SH-SY5Y (cell line): ENCODE results near the gene HOXC13.

Experiments
- GATA2 ChIP-seq: IDR thresholded peaks from 2 replicates; pipeline ENCODE4 v1.6.1; 2011; ENCODE audit warnings: mild to moderate bottlenecking, low read depth, low read length
- GATA3 ChIP-seq: IDR thresholded peaks from 2 replicates; pipeline ENCODE4 v1.6.1; 2011; ENCODE audit warnings: low read depth, mild to moderate bottlenecking, low read length, moderate library complexity

GRCh38 chr12:53952871-53953734 is 14.5 kb downstream of the HOXC13 start:
- TF ChIP-seq GATA2 (no peak), GATA3 (no peak)
